ENCODE results near the gene SUPT5H. TPM values are rescaled to one million over a fixed set of nuclear protein-coding genes. Genes with fewer than 3 reads are reported as not detected.

The SUPT5H gene
- total and polyA plus RNA-seq, 2 of the 13 experiments (the other 11 are each of a cell fraction or from before 2014, with no cell fraction given), result 48.2 to 51.7 TPM

- TF ChIP-seq ZNF513 (CRISPR knock-in tag; conservative IDR thresholded peaks at IDR 0.05), result no peak
- no peak for TF ChIP-seq ISX (CRISPR knock-in tag; conservative IDR thresholded peaks at IDR 0.05)
- TF ChIP-seq NR1H2 (CRISPR knock-in tag; IDR thresholded peaks at IDR 0.05; ENCODE audit: borderline replicate concordance, low read depth), result no peak
- TF ChIP-seq ZNF512 (CRISPR knock-in tag; IDR thresholded peaks at IDR 0.05), result no peak
- no peak for TF ChIP-seq SPEN (CRISPR knock-in tag; IDR thresholded peaks at IDR 0.05; ENCODE audit: low read depth)
- no peak for TF ChIP-seq KLF9 (CRISPR knock-in tag; IDR thresholded peaks at IDR 0.05; ENCODE audit: low read depth)
- no peak for TF ChIP-seq NFAT5 (CRISPR knock-in tag; IDR thresholded peaks at IDR 0.05)
- TF ChIP-seq ZSCAN25 (CRISPR knock-in tag; IDR thresholded peaks at IDR 0.05), result no peak
- TF ChIP-seq SP140L (CRISPR knock-in tag; IDR thresholded peaks at IDR 0.05; ENCODE audit: borderline replicate concordance), result no peak
- TF ChIP-seq REXO4 (CRISPR knock-in tag; IDR thresholded peaks at IDR 0.05; ENCODE audit: borderline replicate concordance), result no peak
- no peak for TF ChIP-seq ZNF12 (CRISPR knock-in tag; IDR thresholded peaks at IDR 0.05)
- TF ChIP-seq EP300 (IDR thresholded peaks at IDR 0.05; ENCODE audit: low read depth in 2 of 2, low read length in 2 of 2), result no peak
- TF ChIP-seq EP300 (CRISPR knock-in tag; IDR thresholded peaks at IDR 0.05; ENCODE audit: borderline replicate concordance), result no peak
- no peak for TF ChIP-seq IRF2 (CRISPR knock-in tag; IDR thresholded peaks at IDR 0.05)
- TF ChIP-seq PHF8 (CRISPR knock-in tag; IDR thresholded peaks at IDR 0.05), result peak; percentile 54; the same call in 1 of the 2 replicates
- no peak for TF ChIP-seq ZNF546 (CRISPR knock-in tag; conservative IDR thresholded peaks at IDR 0.05)
- TF ChIP-seq ELF1 (CRISPR knock-in tag; IDR thresholded peaks at IDR 0.05), result no peak
- TF ChIP-seq FOXO4 (CRISPR knock-in tag; conservative IDR thresholded peaks at IDR 0.05), result no peak
- TF ChIP-seq ZNF282 (IDR thresholded peaks at IDR 0.05; ENCODE audit: partially characterized antibody), result no peak
- TF ChIP-seq MXI1 (IDR thresholded peaks at IDR 0.05; ENCODE audit: borderline replicate concordance, low read depth, low read length), result no peak
- no peak for TF ChIP-seq ZNF234 (CRISPR knock-in tag; conservative IDR thresholded peaks at IDR 0.05)
Measured at GRCh38 chr19:39428283-39429112, 16.9 kb upstream of the SUPT5H start (continued).
